CD4-positive, alpha-beta T cell treated with Interferon alpha-2 for 1 hour (primary cell): Measurements from ENCODE around the gene RER1.

Experiments
- DNase-seq, 2 donors: peaks; one replicate each; pipeline ENCODE4 v3.0.0-alpha.2; 2020 to 2022

RER1 gene

DNA sequence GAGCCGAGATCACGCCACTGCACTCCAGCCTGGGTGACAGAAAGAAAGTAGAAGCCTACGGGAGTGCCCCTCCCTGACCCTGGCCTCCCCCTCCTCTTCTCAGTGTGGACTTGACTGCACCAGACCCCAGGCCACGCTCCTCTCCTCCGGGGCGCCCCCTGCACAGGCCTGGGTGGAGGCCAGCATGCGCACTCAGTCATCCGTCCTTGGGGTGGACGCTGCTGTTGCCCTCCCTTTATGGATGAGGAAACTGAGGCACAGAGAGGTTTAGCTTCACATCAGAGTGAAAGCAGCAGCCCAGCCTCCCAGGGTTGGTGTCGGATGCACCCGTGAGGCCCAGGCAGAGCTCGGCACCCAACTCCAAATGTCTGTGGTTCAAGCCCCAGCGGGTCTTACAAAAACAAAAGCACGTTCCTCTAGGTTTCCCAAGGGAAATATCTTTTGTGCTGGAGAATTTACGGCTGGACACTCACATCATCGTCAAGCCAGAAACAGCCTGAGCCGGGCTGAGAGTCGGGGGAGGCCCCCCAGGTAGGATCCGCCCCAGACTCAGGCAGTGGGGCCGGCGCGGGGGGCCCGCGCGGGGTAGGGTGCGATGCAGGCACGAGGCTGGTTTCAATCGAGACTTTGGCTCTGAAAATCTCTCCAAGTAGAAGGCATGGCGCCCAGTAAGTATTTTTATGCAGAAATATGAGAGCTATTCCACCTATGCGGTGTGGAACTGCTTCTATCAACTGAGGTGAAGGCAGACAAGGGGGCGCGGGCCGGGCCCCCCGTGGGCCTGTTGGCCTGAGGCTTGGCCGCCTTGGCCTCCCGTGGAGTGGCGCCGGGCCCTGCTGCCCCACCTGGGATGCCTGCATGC, 36.9 kb upstream of the RER1 start:
- no peak for DNase-seq

- DNase-seq, result no peak
Measured at GRCh38 chr1:2355373-2356261, 36.0 kb upstream of the RER1 start.

GRCh38 chr1:2356401-2356800, 35.2 kb upstream of the RER1 start:
- DNase-seq, result no peak

GRCh38 chr1:2356911-2357845, 34.5 kb upstream of the RER1 start:
- DNase-seq, result no peak

GRCh38 chr1:2358072-2358471, 33.6 kb upstream of the RER1 start:
- no peak for DNase-seq

GRCh38 chr1:2358651-2359640, 32.7 kb upstream of the RER1 start:
- DNase-seq, result no peak

DNA sequence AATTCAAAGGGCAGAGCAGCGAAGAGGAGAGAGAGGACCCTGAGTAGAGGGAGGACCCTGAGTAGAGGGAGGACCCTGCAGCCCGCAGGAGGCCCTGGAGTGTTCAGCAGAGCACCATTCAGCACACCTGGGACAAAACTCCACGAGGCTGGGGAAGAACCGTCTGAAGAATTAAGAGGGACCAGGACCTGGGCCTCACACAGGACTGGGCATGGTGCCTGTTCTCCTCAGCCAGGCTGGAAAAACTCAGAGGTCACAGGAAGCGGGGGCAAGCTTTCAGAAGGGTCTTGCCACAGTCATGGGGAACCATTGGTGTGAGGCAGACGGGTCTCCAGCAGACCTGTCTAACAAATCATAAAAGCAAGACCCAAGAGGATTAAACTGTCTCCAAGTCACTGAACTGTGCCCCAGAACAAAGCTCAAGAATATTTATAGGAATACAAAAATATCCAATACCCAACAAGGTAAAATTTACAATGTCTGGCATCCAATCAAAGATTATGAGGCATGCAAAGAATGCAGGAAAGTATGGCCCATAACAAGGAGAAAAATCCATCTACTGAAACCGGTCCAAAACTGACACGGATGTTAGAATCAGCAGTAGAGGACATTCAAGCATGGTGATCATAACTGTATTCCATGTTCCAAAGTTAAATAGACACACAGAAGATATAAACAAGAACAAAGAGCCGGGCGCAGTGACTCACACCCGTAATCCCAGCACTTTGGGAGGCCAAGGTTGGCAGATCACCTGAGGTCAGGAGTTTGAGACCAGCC, 30.9 kb upstream of the RER1 start:
- DNase-seq, result no peak

- DNase-seq, result no peak
Measured at GRCh38 chr1:2363847-2364513, 27.7 kb upstream of the RER1 start.

DNA sequence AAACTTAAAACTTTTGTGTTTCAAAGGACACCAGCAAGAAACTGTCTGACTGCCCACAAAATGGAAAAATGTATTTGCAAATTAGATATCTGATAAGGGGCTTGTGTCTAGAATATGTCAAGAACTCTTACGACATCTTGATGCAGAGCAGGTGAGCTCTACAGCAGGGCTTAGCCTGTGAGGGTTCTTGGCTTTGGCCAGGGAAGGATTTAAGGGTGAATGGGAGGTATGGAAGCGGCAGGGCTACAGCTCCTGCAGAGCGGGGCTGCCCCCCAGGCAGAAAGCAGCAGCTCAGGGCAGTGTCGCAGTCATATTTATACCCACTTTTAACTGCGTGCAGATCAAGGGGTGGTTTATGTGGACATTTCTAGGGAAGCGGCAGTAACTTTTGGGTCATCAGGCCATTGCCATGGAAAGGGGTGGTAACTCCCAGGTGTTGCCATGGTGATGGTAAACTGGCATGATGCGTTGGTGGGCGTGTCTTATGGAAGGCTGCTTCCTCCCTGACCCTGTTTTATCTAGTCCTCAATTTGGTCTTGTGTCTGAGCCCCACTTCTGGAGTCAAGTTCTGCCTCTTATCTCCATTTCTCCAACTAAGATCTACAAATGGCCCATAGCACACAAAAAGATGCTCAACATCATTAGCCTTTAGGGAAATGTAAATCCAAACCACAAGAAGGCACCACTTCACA, 23.4 kb upstream of the RER1 start:
- DNase-seq, result no peak

GRCh38 chr1:2372551-2373490, 18.8 kb upstream of the RER1 start:
- DNase-seq, result no peak

GRCh38 chr1:2373551-2374251, 17.9 kb upstream of the RER1 start:
- no peak for DNase-seq

GRCh38 chr1:2374252-2375155, 17.1 kb upstream of the RER1 start:
- peak in 1 of 2 donors; percentile 1 for DNase-seq

DNA sequence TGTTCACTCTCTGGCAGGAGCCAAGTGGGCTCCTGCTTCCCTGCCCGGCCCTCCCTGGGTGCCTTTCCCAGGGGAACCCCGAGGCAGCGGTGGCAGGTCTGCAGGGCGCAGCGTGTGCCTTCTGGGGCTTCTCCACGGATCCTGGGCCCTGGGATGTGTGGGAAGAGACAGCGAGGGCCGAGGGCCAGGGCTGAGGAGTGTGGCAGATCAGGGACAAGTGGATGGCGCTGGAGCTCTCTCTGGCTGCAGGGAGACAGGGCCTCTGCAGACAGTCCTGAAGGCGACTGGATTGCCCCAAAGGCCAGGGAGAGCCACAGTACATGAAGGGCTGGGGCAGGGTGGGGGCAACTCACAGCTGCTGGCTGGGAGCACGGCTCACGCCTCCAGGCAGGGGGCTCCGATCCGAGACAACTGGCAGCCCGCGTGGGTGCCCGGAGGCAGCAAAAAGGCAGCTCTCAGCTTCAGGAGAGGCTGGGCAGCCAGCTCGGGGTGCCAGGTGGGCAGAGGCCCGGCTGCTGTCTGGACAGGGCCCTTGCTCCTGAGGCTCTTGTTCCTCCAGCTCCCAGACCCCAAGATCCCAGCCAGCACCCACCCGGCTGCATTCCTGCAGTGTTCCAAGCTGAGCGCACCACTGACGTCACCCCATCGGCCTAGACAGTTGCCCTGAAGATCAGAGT, 16.3 kb upstream of the RER1 start:
- no peak for DNase-seq

DNA sequence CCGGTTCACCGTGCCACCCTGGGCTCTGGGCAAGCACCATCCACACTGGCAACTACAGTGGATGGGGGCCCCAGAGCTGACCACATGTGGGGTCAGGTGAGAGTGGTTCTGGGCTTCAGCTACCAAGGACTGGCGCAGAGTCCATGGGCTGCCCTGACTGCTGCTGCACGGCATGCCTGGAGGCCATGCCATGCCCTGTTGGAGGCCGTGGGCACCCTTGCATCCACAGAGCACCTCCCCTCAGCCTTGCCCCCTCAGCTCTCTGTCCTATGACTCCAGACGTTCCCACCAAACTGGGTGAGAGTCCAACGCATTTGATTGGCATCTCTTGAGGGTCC, 15.7 kb upstream of the RER1 start:
- no peak for DNase-seq

- DNase-seq, result no peak
Measured at GRCh38 chr1:2376261-2376741, 15.3 kb upstream of the RER1 start.
